ENCODE measurements around the gene BCKDK.
"Not testable (repeated sequence)": the region's sequence is repeated elsewhere in the genome, so short reads cannot be mapped to it uniquely, and the experiment has no call there.

The BCKDK gene

GRCh38 chr16:31132303-31132979 is 24.3 kb downstream of the BCKDK start:
- no peak overlapping the region for H3K9ac ChIP-seq (ENCODE audit: low read depth, low read length)
- peaks cover 1% of the 10 kb centered on the region; the same call in 1 of the 2 replicates for H3K36me3 ChIP-seq (ENCODE audit: insufficient read depth, low read length)
- H3K4me1 ChIP-seq (ENCODE audit: insufficient read depth, low read length), result peaks cover 12% of the 10 kb centered on the region
- no peaks in the 10 kb centered on the region for H3K9me3 ChIP-seq (ENCODE audit: control insufficient read depth, insufficient read depth, low read length)

DNA sequence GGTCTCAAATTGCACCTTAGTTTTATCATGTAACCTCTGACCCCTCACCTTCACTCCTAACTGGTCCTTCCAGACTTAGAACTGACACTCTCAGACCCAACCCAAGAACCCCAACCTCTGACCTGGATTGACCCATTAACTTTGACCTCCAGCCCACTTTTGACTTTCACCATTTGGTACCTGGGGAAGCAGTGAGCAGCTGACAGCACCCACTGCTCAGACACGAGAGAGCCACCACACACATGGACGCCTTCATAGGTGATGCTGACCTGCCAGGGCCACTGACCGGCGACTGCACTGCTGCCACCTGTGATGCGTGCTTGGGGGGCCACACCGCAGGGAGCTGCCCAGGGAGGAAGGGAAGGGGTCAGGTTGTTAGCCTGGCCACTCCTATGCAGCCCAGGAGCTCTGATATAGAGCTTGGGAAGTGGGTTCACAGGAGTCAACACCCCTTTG is 24.9 kb downstream of the BCKDK start:
- Histone ChIP-seq H3K36me3 (ENCODE audit: insufficient read depth, low read length) (no peaks in the 10 kb centered on the region), H3K9me3 (ENCODE audit: control insufficient read depth, insufficient read depth, low read length) (no peaks in the 10 kb centered on the region), H3K9ac (ENCODE audit: low read depth, low read length) (no peak overlapping the region), H3K4me1 (ENCODE audit: insufficient read depth, low read length) (peaks cover 13% of the 10 kb centered on the region)

DNA sequence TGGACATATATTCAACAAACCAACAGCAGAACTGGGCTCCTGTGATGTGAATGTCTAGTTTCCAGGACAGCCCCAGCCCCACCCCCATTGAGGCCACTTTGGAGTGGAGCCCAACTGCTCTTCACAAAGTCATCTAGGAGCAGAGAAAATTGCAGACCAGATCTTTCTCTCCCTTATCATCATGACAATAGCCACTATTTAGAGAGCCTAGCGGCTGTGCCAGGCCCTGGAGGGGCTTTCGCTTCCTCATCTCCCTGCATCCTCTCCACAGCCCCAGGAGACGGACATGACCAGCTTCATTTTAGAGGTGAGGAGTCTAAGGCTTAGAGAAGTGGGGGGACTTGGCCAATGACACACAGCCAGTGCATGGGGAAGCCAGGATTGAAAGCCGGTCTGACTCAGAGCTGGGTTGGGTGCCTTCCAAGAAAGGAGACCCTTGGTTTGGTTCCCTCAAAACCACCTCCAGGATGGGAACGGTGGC is 25.9 kb downstream of the BCKDK start:
- H3K36me3 ChIP-seq (ENCODE audit: insufficient read depth, low read length), result no peaks in the 10 kb centered on the region
- H3K9ac ChIP-seq (ENCODE audit: low read depth, low read length), result peak overlapping the region; percentile 58
- peaks cover 23% of the 10 kb centered on the region for H3K4me1 ChIP-seq (ENCODE audit: insufficient read depth, low read length)
- H3K9me3 ChIP-seq (ENCODE audit: control insufficient read depth, insufficient read depth, low read length), result no peaks in the 10 kb centered on the region

GRCh38 chr16:31134625-31135534 is 26.7 kb downstream of the BCKDK start:
- Histone ChIP-seq H3K9ac (ENCODE audit: low read depth, low read length) (peak overlapping the region; percentile 58), H3K4me1 (ENCODE audit: insufficient read depth, low read length) (peaks cover 28% of the 10 kb centered on the region), H3K9me3 (ENCODE audit: control insufficient read depth, insufficient read depth, low read length) (no peaks in the 10 kb centered on the region), H3K36me3 (ENCODE audit: insufficient read depth, low read length) (no peaks in the 10 kb centered on the region)

- Histone ChIP-seq H3K9me3 (ENCODE audit: control insufficient read depth, insufficient read depth, low read length) (no peaks in the 10 kb centered on the region), H3K36me3 (ENCODE audit: insufficient read depth, low read length) (no peaks in the 10 kb centered on the region), H3K9ac (ENCODE audit: low read depth, low read length) (peak within 1 kb of the TSS; percentile 58), H3K4me1 (ENCODE audit: insufficient read depth, low read length) (peaks cover 28% of the 10 kb centered on the region)
Observed at GRCh38 chr16:31135535-31136286, 27.5 kb downstream of the BCKDK start, which contains the start of gene PRSS8. PRSS8 (minus strand) TSS chr16:31135727; CDS start chr16:31135498, 229 bp downstream.

DNA sequence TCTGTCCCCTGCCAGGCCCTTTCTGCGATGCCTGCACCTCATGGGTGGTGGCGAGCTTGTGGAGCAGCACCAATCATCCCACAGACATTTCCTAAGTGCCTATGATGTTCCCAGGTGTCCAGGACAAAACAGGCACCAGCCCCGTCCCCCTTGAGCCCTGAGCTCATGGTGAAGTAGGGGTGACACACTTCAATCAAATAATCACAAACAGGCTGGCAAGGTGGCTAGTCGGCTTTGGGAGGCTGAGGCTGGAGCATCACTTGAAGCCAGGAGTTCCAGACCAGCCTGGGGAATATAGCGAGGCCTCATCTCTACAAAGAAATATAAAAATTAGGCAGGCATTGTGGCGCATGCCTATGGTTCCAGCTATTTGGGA is 28.1 kb downstream of the BCKDK start:
- H3K9me3 ChIP-seq (ENCODE audit: control insufficient read depth, insufficient read depth, low read length), result no peaks in the 10 kb centered on the region
- H3K4me1 ChIP-seq (ENCODE audit: insufficient read depth, low read length), result peaks cover 30% of the 10 kb centered on the region
- no peak overlapping the region for H3K9ac ChIP-seq (ENCODE audit: low read depth, low read length)
- H3K36me3 ChIP-seq (ENCODE audit: insufficient read depth, low read length), result no peaks in the 10 kb centered on the region

DNA sequence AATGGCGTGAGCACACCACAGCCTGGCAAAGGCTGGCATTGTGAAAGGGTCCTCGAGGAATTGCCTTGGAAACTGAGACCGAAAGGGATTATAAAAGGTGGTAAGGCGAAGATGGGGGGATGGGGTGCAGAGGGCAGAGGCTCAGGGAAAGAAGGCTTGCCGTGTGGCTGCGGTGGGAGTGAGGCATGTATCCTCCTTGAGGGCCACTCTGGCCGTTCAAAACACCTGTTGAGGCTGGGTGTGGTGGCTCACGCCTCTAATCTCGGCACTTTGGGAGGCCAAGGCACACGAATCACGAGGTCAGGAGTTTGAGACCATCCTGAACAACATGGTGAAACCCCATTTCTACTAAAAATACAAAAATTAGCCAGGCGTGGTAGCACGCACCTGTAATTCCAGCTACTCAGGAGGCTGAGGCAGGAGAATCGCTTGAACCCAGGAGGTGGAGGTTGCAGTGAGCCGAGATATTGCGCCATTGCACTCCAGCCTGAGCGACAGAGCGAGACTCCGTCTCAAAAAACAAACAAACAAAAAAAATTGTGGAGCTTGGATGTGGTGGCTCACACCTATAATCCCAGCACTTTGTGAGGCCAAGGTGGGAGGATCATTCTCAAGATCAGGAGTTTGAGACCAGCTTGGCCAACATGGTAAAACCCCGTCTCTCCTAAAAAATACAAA is 28.8 kb downstream of the BCKDK start:
- H3K4me1 ChIP-seq (ENCODE audit: insufficient read depth, low read length), result peaks cover 37% of the 10 kb centered on the region
- H3K9ac ChIP-seq (ENCODE audit: low read depth, low read length); H3K36me3 ChIP-seq (ENCODE audit: insufficient read depth, low read length); H3K9me3 ChIP-seq (ENCODE audit: control insufficient read depth, insufficient read depth, low read length): not testable (repeated sequence)

GRCh38 chr16:31138621-31139578 is 30.7 kb downstream of the BCKDK start:
- Histone ChIP-seq H3K9me3 (ENCODE audit: control insufficient read depth, insufficient read depth, low read length) (no peaks in the 10 kb centered on the region), H3K9ac (ENCODE audit: low read depth, low read length) (peak overlapping the region; percentile 12; the same call in 1 of the 2 replicates), H3K36me3 (ENCODE audit: insufficient read depth, low read length) (no peaks in the 10 kb centered on the region), H3K4me1 (ENCODE audit: insufficient read depth, low read length) (peaks cover 31% of the 10 kb centered on the region)

- Histone ChIP-seq H3K9ac (ENCODE audit: low read depth, low read length) (peak overlapping the region; percentile 52; the same call in 1 of the 2 replicates), H3K4me1 (ENCODE audit: insufficient read depth, low read length) (peaks cover 26% of the 10 kb centered on the region)
- not testable (repeated sequence) for H3K9me3 ChIP-seq (ENCODE audit: control insufficient read depth, insufficient read depth, low read length); H3K36me3 ChIP-seq (ENCODE audit: insufficient read depth, low read length)
Observed at GRCh38 chr16:31141071-31141469, 32.9 kb downstream of the BCKDK start.

DNA sequence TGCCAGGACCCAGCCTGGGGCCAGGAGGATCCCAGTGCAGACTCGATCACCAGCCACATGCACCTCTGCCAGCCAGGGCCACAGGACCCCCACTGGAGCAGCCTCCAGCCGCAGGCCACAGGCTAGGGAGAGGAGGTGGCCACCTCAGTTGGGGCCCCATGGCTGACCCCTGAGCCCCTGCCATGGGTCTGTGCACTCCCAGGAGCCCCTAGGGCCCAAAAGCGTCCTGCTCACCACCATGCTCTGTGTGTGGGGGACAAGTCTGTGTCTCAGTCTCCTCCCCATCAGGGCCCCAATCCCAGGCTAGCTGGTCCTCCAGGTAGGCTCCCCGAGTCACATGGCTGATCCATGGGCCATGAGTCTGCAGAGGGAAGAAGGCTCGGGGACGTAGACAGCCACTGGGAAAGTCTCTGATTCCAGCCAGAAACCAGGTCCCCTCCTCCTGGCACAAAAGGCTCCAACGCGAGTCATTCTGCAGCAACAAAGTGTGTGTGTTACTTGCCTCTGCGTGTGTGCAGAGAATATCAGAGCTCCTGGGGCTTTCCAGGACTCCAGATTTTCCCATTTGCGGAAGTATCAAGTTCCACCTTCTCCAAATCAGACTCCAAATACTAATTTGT is 33.4 kb downstream of the BCKDK start:
- H3K9me3 ChIP-seq (ENCODE audit: control insufficient read depth, insufficient read depth, low read length), result no peaks in the 10 kb centered on the region
- H3K9ac ChIP-seq (ENCODE audit: low read depth, low read length), result peak overlapping the region; percentile 52
- no peaks in the 10 kb centered on the region for H3K36me3 ChIP-seq (ENCODE audit: insufficient read depth, low read length)
- peaks cover 24% of the 10 kb centered on the region for H3K4me1 ChIP-seq (ENCODE audit: insufficient read depth, low read length)

DNA sequence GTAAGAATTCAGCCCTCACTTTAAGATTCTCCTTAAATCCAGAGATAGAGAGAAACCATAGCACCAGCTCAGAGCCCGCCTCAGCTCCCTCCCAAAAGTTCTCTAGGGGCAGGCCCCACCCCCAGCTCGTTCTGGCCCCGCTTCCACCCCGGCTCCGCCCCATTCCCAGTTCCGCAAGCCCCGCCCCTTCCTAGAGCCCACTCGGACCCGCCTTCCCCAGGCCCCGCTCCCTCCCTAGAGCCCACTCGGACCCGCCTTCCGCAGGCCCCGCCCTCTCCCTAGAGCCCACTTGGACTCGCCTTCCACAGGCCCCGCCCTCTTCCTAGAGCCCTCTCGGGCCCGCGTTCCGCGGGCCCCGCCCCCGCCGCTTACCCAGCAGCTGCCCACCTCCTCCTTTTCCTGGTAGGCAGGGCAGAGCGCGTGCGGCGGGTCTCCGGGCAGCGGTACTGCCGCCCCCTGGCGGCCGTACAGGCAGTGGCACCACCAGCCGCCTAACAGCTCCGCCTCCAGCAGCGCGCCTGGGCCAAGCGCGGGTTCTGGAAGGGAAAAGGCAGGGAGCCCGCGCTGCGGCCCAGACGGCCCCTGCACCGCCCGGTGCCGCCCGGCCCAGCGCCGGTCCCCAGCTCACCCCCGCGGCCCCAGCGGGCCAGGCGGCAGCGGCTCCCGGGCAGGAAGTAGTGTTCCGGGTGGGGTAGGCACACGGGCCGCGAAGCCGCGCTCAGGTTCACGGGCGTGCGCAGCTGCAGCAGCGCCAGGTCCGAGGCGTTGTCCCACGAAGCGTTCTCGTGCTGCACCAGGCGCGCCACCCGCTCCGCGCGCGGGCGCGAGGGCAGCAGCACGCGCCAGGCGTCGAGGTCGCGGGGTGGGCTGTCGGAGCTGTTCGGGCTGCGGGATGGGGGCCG is 34.2 kb downstream of the BCKDK start:
- Histone ChIP-seq H3K4me1 (ENCODE audit: insufficient read depth, low read length) (peaks cover 24% of the 10 kb centered on the region), H3K9ac (ENCODE audit: low read depth, low read length) (peak overlapping the region; percentile 61), H3K36me3 (ENCODE audit: insufficient read depth, low read length) (no peaks in the 10 kb centered on the region), H3K9me3 (ENCODE audit: control insufficient read depth, insufficient read depth, low read length) (no peaks in the 10 kb centered on the region)
